GM21786 (cell line): ENCODE data around the gene NKAIN1.
"Not testable (repeated sequence)": the region's sequence is repeated elsewhere in the genome, so short reads cannot be mapped to it uniquely, and the experiment has no call there.

ENCODE experiments used
- ATAC-seq: cut with Tn5 transposase; IDR thresholded peaks from one replicate; pipeline ENCODE4 v1.9.1; 2021; ENCODE audit not compliant: unreplicated experiment

Gene NKAIN1

DNA sequence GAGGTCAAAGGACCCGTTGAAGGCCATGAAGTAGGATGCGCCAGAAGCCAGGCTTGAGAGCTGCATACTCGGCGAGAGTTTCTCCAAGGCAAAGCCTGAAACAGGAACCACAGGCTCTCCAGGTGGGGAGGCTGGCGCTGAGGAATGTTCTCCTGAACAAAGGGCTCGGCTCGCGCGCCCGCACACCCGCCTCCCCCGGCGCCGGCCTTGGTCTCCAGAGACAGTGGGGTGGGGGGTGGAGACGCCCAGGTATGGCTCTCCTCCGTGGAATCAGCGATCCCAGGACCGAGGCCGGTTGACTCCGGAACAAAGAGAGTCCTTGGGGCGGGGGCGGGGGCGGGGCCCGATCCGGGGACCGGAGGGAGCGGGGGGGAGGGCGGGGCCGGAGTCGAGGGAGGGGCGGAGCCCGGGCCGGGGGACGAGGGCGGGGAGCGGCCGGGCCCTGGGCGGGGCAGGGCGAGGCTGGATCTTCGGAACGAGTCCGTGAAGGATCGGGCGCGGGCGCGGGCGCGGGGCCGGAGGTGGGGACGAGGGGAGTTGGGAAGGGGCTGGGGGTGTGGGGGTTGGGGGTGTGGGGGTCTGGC is 85.0 kb downstream of the NKAIN1 start:
- no peak for ATAC-seq

DNA sequence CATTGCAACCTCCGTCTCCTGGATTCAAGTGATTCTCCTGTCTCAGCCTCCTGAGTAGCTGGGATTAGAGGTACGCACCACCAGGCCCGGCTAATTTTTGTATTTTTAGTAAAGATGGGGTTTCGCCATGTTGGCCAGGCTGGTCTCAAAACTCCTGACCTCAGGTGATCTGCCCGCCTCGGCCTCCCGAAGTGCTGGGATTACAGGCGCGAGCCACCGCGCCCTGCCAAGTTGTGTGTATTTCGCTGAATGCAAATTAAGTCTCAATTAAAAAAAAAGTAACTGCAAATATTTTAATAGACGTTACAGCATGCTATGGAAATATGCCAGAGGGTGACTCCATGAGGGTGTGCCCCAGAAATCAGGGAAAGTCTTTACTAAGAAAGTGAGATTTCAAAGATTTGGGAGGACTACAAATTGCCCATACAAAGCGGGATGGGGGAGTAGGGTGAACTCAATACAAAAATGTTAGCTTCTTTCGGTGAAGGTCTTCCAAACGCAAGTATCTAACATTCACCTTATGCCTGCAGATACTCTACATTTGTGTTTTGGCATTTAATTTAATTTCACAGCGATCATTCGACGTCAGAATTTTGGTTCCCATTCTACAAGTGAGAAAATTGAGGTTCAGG is 85.6 kb downstream of the NKAIN1 start:
- ATAC-seq: no peak

DNA sequence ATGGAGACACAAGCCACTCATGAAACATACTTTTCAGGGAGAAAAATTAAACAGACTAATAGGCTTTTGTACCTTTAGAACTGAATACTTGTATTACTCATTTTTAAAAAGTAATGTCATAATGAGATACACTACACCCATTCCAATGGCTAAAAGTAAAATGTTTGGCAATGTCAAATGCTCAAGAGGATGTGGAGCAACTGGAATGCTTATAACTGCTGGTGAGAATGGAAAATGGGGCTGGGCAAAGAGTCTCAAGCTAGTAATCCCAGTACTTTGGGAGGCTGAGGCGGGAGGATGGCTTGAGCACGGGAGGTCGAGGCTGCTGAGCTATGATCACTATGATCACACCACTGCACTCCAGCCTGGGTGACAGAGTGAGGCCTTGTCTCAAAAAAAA is 86.3 kb downstream of the NKAIN1 start:
- no peak for ATAC-seq

DNA sequence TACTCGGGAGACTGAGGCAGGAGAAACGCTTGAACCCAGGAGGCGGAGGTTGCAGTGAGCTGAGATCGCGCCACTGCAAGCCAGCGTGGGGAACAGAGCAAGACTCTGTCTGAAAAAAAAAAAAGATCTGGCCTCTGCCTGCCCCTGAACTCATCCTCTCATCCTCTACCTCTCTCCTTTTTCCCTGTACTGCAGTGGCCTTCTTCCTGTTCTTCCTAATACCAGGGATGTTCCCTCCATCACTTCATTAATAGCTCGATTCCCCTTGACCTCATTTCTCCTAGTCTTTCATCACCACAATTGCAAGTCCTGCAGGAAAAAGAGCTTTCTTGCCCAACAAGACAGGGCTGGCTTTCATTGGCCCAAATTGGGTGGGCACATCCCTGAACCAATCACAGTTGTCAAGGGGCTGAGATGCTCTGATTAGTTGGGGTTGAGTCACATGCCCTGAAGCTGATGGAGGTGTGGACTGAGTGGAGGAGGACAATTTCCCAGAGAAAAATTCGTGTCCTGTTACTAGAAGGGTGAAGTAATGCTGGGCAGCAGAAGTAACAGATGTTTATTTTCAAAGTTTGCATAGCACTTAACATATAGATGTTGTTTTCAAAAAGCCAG is 87.4 kb downstream of the NKAIN1 start:
- ATAC-seq: no peak

DNA sequence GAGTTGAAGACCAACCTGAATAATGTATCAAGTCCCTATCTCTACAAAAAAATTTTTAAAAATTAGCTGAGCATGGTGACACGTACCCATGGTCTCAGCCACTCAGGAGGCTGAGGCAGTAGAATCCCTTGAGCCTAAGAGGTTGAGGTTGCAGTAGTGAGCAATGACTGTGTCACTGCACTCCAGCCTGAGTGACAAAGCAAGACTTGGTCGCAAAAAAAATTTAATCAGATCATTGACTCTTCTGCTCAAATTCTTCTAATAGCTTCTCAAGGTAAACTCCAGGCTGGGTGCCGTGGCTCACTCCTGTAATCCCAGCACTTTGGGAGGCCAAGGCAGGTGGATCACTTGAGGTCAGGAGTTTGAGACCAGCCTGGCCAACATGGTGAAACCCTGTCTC is 88.3 kb downstream of the NKAIN1 start:
- no peak for ATAC-seq

DNA sequence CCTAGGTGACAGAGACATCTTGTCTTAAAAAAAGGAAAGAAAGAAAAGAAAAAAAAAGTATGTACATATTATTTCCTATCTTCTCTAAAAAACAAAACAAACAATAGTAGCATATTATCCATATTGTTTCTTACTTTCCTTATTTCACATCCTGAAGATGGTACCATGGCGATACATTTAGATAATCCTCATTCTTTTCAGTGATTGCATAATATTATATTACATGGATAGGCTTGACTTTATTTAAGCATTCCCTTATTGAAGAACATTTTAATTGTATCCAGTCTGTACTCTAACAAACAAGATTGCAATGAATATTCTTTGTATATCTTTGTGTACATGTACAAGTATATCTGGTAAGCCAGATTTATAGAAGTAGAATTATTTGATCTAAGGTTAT is 91.3 kb downstream of the NKAIN1 start:
- ATAC-seq: no peak

DNA sequence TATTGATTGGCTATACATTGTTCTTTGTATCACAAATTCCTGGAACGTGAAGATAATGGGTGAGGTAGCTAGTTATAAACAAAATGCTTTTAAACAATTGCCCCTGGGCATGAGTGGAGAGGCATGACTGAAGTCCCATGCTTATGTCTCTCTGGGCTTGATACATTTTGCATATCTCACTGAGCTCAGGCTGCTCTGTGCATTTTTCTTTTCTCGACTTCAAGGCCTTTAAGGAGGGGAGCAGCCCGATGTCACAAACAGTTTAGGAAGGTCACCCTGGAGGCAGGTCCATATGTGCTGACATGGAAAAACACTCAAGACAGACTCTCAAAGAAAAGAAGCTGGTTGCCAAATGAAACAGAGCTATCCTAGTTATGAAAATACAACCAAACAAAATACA is 94.0 kb downstream of the NKAIN1 start:
- ATAC-seq: no peak

DNA sequence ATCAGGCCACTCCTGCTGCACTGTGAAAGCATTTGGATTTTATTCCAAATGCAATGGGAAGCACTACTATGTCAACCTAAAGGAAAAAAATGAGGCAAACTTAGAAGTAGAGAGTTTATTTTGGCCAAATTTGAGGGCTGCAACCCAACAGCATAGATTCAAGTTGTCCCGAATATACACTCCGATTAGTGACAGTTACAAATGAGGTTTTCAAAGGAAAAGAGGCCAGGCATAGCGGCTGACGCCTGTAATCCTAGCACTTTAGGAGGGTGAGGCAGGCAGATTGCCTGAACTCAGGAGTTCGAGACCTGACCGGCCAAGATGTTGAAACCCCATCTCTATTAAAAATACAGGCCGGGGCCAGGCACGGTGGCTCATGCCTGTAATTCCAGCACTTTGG is 95.2 kb downstream of the NKAIN1 start:
- no peak for ATAC-seq

DNA sequence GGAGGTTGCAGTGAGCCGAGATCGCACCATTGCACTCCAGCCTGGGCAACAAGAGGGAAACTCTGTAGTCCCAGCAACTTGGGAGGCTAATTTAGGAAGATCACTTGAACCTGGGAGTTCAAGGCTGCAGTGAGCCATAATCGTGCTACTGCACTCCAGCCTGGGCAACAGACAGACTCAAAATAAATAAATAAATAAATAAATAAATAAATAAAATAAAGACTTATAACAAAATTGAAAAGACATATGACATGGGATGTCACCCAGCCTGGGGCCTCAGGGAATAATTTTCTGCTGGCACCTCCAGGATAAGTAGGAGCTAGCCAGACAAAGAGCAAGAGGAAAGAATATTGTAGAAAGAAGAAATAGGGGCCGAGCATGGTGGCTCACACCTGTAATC is 96.2 kb downstream of the NKAIN1 start:
- no peak for ATAC-seq

DNA sequence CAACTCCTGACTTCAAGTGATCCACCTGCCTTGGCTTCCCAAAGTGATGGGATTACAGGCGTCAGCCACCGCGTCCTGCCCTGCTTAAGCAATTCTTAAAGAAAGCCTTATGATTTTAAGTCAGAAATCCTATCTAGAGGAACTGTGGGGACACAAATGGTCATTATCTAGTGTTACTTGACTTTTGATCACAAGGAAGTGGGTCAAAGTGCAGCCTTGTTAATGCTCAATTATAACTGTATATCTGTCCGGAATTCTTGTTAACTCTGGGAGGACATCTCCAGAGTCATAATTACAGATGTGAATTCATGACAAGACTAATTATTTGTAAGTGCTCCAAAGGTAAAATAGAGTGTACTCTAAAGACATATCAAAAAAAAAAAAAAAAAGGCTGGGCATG is 97.3 kb downstream of the NKAIN1 start:
- no peak for ATAC-seq

DNA sequence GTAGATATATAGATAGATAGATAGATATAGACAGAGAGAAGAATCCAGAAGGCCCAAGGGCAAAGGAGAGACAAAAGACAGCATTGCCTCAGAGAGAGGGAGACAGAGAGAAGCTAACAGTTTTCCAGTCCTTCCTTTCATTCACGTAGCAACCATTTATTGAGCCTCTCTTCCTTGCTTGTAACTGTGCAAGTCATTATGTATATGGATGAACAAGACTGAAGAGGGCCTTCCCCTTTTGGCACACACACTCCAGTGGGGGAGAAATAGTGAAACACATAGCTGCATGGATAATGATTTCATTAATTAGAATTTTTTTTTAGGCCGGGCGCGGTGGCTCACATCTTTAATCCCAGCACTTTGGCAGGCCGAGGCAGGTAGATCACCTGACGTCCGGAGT is 99.4 kb downstream of the NKAIN1 start:
- no peak for ATAC-seq

DNA sequence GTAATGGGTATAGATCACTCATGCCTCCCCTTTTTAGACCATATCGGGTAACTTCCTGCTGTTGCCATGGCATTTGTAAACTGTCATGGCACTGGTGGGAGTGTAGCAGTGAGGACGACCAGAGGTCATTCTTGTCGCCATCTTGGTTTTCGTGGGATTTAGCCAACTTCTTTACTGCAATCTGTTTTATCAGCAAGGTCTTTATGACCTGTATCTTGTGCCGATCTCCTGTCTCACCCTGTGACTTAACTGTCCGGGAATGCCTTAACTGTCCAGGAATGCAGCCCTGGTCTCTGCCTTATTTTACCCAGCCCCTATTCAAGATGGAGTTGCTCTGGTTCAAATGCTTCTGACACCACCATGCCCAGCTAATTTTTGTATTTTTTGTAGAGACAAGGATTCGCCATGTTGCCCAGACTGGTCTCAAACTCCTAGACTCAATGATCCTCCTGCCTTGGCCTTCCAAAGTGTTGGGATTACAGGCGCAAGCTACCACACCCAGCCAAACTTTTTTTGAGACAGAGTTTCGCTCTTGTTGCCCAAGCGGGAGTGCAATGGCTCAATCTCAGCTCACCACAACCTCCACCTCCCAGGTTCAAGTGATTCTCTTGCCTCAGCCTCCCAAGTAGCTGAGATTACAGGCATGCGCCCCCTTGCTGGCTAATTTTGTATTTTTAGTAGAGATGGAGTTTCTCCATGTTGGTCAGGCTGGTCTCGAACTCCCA is 100.7 kb downstream of the NKAIN1 start:
- ATAC-seq: not testable (repeated sequence)

DNA sequence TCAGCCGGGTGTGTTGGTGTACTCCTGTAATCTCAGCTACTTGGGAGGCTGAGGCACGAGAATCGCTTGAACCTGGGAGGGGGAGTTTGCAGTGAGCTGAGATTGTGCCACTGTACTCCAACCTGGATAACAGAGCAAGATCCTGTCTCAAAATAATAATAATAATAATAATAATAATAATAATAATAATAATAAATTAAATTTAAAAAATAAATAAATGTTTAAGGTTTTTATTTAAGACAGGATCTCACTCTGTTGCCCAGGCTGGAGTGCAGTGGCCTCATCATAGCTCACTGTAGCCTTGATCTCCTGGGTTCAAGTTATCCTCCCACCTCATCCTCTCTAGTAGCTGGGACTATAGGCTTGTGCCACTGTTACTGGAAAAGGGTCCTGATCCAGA is 101.8 kb downstream of the NKAIN1 start:
- ATAC-seq: not testable (repeated sequence)

DNA sequence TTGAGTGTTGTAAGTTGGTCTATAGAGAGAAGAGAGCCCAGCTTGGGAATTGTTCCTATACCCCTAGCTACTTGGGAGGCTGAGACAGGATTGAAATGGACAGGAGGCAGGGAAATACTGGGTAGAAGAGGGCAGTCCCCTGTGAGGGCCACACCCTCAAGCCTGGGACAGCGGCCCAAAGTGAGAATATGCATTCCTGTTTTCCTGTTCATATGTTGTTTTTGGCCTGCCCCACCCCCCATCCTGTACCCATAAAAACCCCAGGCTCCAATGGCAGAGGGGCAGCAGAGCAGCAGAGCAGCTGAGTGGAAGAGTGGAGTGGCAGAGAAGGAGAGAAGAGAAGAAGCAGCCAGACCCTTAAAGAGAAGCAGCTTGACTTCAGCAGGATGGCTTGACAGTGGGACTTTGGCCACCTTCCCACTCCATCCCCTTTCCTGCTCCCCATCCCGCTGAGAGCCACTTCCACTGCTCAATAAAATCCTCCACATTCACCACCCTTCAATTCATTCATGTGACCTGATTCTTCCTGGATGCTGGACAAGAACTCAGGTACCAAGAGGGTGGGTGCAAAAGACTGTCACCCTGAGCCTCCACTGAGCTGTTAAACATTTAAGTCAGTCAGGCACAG is 103.6 kb downstream of the NKAIN1 start:
- no peak for ATAC-seq

DNA sequence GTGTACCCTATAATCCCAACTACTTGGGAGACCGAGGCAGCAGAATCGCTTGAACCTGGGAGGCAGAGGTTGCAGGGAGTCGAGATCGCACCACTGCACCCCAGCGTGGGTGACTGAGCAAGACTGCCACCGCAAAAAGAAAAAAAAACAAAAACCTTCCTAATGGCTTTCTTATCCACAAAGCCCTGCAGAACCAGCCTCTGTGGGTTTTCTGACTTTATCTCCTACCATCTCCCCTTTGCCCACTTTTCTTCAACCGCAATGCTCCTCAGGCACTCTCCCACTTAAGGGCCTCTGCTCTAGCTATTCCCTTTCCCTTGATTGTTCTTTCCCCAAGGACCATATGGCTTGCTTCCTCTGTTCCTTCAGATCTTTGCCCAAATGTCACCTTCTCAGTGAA is 106.3 kb downstream of the NKAIN1 start:
- ATAC-seq: no peak
